AG09319 (cell line): ENCODE results near the gene TMEM255B.
"Not testable (repeated sequence)": the region's sequence is repeated elsewhere in the genome, so short reads cannot be mapped to it uniquely, and the experiment has no call there.

Source experiments
- DNase-seq: peaks from one replicate; pipeline ENCODE4 v3.0.0-alpha.2; 2010; ENCODE audit warnings: low read depth; ENCODE audit errors: extremely low read depth
- CTCF ChIP-seq: IDR thresholded peaks from 2 replicates; pipeline ENCODE4 v1.5.1; 2011; ENCODE audit warnings: low read depth, mild to moderate bottlenecking, inconsistent platforms, low read length, moderate library complexity

Gene TMEM255B

GRCh38 chr13:113743366-113744195 is 15.4 kb upstream of the TMEM255B start:
- TF ChIP-seq CTCF, result no peak

GRCh38 chr13:113744197-113745000 is 14.6 kb upstream of the TMEM255B start:
- no peak for DNase-seq
- TF ChIP-seq CTCF, result no peak

More at GRCh38 chr13:113743366-113744195, 15.4 kb upstream of the TMEM255B start:
- no peak for DNase-seq

- no peak for TF ChIP-seq CTCF
- no peak for DNase-seq
Observed at GRCh38 chr13:113745059-113745458, 14.0 kb upstream of the TMEM255B start.

- DNase-seq, result not testable (repeated sequence)
Observed at GRCh38 chr13:113745500-113746142, 13.4 kb upstream of the TMEM255B start.

GRCh38 chr13:113746143-113746525 is 12.9 kb upstream of the TMEM255B start:
- DNase-seq, result no peak
- TF ChIP-seq CTCF, result no peak

- no peak for TF ChIP-seq CTCF
- DNase-seq, result no peak
Observed at GRCh38 chr13:113746671-113747070, 12.4 kb upstream of the TMEM255B start.

- no peak for TF ChIP-seq CTCF
- no peak for DNase-seq
Observed at GRCh38 chr13:113747291-113747833, 11.7 kb upstream of the TMEM255B start.
